Activated T-cell treated with anti-CD3 and anti-CD28 coated beads, Interleukin-2, amount 50 U/mL, for 48 hours (primary cell): ENCODE data around the gene TARBP2.

Experiments
- DNase-seq, 2 experiments: peaks; one replicate each; pipeline ENCODE4 v3.0.0-alpha.2; 2020

The TARBP2 gene

DNA sequence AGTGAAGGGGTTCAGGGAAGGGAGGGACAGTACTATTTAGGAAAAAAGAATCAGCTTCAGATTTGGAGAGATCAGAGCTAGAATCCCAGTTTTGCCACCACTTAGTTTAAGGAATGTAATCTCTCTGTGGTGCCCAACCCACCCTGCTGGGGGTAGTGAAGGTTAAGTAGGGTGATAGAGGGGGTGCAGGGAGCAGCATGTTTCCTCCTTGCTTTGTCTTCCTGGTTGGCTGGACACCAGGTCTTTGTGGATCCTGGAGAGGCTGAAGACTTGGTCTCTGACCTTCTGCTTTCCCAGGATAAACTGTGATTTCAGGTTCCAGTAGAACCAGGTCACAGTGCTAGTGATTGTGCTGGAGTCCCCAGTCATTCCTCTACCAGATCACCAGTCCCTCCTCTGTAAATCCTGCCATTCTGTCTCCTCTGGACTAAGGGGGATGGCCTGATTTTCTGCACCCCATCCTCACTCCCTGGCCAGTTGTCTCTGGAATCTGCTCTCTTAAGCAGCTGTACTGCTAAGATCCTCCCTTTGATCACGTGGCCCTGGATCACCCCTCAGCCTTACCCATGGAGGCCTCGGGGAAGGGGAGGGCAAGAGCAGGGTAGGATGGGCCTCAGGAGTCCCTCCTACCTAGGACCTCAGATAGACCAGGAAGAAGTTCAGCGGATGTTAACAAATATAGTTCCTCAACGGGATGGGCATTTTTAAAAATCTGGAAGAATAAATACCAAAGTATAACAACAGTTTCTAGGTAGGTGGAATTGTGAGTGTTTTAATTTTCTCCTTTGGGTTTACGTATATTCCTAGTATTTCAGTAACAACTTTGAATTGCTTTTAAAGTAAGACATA is 5.0 kb upstream of the TARBP2 start:
- DNase-seq: no peak

DNA sequence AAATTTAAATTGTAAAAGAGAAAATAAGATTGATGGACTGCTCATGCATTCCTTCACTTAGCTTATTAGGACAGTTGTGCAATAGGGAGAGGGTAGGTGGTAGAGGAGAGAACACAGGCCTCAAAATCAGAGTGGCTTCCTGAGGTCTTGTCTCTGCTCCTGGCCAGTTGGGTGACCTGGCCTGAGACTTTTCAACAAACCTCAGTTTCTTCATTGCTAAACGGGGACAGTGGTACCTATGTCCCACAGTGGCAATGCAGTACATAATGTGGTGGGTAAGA is 4.4 kb upstream of the TARBP2 start:
- DNase-seq: no peak

DNA sequence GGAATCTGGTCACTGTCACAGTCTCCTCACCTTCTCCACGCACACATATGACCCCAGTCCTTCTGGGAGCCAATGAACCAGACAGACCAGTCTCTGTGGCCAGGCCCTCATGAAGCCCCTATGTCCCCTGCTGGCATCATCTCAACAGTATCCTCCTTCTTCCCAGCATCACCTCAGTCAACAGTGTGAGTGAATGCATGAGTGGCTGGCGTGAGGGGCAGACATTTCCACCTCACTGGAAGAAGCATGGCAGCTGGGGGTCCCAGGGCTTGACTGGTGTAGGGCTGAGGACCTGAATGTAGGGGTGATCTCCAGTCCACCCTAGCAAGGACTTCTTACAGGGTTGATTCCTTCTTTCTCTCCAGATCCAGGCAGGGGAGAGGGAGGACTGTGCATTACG is 3.6 kb upstream of the TARBP2 start:
- DNase-seq: no peak

DNA sequence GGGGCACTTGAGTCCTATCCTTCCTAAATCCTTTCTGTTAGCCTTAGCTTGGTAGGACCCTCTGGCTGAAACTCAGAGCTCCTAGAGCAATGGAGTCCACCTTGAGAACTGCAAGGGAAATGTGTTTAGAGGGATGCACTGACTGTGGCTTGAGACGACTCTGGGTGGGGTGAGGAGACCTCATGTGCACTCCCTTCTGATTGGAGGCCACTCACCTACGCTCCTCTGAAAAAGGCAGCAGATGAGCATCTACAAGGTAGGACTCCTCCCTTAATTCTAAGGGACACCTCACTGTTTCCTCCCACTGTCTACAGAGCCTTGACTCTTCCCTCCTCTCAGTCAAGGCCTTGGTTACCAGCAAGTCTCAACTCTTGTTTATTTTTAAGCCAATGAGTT is 2.9 kb upstream of the TARBP2 start:
- DNase-seq: no peak

DNA sequence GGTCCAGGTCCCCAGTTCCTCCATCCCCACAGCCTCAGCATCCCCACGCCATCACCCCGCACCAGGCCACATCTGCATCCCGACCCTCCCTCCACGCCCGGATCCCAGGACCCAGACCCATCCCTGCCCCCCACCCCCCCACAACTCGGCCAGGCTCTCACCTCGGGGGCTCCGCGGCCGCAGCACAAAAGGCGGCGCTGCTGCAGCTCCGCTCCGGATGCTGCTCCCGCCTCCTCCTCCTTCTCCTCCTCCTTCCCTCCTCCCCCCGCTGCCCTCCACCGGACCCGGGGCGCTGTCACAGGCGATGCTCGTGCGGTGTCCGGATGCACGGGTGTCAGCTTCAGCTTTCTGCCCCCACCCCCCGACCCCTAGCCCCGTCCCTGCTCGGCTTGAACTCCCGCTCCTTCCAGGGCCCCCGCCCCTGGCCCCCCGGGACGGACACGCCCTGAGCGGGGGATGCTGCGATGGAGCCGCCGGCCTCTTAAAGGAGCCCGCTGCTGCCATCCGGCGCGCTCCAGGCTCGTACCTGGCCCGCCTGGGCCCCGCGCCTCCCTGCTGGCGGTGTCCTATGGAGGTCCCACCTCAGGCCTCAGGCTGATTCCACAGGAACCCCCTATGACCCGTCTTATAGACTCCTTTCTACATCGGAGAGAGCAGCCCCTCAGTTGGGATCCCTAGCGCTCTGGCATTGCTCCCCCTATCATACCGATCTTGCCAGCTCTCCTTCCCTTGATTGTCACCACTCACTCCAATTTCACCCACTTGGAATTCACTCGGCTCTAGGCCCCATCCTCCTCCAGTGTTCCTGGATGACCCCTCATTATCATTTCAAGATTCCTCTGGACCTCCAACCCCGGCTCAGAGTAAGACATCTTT is 1.6 kb upstream of the TARBP2 start, which contains the start of gene MAP3K12:
TSS of gene MAP3K12 (minus strand) at position 193 of the 876 bp plus-strand sequence. CDS start 12,067 bp downstream, outside the sequence.
- DNase-seq: peak; percentile 79 to 82

DNA sequence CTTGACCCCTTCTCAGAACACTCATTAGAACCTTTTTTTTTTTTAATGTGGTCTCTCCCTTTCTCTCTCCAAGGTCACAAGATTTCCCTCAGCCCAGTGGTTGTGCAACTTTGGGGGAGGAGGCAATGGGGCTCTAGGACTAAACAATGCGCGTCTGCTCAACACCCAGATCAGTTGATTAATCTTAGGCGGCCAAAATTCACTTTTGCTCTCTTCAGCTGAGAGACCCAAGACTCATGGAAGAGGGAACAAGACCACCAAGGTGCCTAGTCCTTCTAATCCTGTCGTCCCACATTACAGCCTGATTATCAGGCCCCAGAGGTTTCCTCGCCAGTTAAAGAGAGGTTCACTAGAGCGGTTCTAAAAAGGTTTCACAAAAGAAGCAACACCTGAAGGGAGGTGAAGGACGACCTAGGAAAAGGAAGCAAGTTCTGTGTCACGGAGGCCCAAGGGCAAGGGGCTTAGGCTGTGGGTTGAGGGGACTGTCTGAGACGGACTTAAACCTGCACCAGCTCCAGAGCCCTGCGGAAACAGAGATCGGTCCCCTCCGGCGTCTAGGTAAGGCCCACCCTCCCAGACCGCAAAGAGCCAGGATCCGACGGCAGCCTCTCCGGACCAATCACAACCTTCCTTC is 824 bp upstream of the TARBP2 start:
- no peak for DNase-seq

DNA sequence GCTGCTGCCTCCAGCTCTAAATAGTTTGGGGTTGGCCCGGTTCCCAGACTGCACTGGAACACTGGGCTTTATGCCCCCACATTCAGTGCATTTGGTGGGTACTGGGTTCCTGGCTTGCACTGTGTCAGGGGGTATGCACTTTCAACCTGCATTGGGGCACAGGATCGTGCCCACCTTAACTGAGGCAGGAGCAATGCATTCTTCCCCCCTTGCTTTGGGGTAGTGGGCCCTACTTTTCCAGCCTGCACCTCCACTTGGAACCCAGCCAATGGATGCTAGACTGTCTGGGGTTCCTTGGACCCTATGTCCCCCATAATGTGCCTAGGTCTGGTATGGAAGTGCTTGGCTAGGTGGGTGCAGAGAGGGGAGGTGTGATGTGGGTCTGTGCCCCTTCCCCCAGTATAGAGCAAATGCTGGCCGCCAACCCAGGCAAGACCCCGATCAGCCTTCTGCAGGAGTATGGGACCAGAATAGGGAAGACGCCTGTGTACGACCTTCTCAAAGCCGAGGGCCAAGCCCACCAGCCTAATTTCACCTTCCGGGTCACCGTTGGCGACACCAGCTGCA is 615 bp downstream of the TARBP2 start:
- DNase-seq: no peak

DNA sequence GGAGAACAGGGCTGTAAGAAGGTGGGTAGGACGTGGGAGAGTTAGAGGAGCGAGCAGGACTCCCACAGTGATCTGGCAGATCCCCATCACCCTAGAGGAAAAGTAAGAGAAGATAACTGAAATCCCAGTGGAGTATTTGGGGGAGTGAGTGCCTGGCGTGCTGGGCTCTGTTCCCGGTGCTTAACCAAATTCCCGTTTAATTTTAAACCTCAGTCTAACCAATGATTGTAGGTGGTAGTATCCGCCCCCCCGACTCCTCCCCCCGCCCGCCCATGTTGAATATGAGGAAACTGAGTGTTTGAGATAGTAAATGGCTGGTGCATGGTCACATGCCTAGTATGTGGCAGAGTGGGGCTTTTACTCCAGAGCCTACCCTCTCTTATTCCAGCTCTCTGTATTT is 1.2 kb downstream of the TARBP2 start:
- DNase-seq: no peak

DNA sequence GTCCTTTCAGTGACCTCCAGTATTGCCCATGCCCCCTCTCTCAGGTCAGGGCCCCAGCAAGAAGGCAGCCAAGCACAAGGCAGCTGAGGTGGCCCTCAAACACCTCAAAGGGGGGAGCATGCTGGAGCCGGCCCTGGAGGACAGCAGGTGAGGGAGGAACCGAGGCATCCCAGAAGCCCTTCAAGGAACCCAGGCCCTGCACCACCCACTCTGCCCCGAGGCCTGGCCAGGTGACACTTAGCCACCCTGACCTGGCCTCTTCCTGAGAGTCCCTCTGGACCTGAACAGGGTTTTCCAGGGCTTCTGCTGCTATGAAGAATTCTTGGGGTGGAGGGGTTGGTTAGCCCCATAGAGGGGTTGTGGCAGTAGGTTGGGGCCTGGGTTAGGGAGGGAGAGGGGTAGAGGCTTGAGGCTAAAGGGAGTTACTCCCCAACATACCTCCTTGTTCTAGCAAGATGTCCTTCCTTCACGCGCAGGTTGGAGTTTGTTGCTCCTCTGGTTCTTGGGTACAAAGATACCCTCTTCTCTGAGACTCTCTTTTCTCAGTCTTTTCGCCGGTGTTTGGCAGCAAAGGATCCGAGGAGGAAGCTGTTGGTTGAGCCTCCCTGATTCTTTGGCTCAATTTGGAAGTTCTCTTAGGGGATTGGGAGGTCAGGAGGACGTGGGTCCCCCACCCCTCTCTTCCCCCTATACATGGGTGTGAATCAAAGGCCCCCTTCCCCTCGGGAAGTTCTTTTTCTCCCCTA is 2.1 kb downstream of the TARBP2 start:
- DNase-seq: no peak

DNA sequence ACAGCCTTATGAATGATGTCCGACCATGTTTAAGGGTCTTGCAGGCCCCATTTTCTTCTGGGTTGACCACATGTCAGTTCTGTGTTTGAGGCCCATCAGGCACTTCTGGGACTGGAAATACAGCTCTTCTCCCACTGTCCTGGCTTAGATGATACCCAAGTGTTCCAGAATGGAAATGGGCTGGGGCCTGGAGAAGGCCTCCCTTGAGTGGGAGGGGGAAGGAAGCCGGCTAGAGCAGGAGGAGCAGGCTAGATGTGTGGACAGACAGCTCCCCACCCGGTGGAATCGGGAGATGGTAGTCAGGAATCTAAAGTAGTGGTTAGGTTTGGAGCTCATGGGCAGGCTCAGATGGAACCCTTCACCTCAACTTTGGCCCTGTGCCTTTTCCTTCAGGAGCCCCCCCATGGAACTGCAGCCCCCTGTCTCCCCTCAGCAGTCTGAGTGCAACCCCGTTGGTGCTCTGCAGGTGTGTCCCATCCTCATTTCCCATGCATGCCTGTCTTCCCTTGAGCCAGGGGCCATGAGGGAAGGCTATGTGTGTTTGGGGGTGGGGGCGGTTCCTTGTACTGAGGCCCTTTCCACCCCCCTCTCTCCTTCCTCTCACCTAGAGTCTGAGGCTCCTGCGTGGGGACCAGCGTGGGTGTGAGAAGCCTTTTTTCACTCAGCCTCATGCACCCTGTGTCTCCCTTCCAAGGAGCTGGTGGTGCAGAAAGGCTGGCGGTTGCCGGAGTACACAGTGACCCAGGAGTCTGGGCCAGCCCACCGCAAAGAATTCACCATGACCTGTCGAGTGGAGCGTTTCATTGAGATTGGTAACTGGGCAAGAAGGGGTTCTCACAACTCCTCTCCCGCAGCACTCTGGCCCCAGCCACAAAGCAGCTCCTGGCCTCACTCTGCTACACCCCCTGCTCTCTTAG is 3.2 kb downstream of the TARBP2 start:
- DNase-seq: no peak

DNA sequence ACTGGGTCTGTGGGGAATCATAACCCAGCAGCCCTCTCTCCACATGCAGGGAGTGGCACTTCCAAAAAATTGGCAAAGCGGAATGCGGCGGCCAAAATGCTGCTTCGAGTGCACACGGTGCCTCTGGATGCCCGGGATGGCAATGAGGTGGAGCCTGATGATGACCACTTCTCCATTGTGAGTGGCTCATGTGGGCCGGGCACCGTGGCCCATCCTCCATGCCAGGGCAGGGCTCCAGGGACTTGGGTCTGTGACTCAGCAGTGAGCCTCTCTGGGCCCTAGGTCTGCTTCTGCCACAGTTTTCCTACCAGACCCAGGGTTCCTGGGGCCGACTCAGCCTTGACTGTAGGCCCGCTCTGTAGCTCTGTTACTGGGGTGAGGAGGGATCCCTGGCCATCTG is 4.0 kb downstream of the TARBP2 start:
- DNase-seq: no peak

DNA sequence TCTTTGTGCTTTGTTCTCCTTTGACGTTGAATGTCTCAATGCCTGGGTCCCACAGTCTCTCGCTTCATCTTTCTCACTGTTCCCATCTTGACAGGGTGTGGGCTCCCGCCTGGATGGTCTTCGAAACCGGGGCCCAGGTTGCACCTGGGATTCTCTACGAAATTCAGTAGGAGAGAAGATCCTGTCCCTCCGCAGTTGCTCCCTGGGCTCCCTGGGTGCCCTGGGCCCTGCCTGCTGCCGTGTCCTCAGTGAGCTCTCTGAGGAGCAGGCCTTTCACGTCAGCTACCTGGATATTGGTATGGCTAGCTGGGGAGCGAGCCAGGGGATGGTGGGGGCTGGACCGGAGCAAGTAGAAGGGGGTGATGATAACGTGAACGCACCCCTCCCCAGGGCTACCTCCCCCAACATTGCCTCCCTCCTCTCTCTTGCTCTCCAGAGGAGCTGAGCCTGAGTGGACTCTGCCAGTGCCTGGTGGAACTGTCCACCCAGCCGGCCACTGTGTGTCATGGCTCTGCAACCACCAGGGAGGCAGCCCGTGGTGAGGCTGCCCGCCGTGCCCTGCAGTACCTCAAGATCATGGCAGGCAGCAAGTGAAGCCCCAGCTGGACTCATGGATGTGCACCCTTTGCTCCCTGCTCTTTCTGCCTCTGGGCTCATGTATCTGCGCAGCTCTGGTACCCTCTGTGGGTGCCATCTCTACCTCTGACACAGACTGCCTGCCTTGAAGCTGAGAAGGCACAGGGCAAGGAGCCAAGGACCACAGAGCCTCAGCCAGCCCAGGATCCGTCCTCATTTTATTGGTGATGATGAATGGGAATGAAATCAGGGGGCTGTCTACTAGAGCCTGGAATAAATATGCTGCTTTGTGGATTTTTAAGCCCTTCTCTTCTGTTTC is 4.7 kb downstream of the TARBP2 start:
- no peak for DNase-seq

DNA sequence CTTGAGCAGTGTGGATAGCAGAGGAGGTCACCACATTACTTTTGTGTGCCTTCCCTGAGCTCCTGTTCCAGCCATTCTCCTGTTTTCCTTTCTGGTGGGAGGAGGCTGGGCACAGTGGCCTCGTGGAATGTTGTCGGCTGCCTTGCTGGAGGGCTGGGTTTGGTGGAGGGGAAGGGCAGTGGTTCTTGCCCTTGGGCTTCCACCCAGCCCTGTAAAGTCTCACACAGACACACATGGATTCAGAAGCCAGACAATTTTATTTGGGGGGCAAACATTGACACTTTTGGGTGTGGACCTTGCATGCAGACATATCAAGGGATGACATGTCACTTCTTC is 5.3 kb downstream of the TARBP2 start:
- DNase-seq: no peak

DNA sequence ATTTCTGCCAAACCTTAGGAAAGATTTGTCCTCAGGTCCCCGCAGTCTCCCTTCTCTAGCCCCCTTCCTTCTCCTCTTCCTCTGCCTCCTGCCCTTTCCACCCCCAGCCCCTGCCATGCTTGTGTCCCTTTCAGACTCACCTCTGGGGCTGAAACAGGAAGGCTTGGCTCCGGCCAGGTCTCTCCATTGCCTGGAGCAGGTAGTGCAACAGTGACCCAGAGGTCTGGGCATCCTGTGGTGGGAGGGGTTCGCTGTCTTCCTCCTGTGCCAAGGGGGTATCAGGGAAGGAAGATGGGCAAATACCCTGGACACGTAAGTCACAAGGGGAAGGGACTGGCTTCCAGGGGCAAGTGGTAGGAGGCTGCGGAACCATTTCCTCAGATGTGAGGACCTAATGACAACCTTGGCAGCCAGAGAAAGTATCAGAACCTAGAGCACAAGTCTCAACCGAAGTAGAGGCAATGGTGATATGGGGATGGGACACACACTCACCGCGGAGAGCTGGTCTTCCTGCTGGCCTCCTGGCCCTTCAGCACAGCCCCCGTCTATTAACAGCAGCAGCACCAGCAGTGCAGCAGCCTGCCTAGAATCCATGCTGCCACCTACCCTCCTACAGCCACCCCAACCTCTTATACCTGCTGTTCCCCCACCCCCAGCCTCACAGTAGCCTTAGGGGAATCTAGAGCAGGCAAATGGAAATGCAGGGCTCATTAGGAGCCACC is 6.0 kb downstream of the TARBP2 start, which contains the start of gene NPFF:
TSS of gene NPFF (minus strand) at position 604 of the 722 bp plus-strand sequence. CDS start at position 594, 10 bp downstream.
- no peak for DNase-seq

DNA sequence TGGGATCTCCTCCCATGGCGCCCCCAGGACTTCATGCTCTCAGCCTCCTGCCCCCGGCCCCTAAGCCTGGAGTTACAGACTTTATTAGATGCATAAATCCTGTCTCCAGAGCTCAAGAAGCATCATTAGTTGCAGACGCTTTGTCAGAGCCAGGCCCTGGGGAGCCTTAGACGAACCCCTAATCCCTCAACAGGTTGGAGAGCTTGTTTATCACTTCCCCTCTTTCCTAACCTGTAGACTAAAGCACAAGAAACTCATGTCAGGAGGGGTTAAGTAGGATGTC is 6.5 kb downstream of the TARBP2 start:
- DNase-seq: no peak

DNA sequence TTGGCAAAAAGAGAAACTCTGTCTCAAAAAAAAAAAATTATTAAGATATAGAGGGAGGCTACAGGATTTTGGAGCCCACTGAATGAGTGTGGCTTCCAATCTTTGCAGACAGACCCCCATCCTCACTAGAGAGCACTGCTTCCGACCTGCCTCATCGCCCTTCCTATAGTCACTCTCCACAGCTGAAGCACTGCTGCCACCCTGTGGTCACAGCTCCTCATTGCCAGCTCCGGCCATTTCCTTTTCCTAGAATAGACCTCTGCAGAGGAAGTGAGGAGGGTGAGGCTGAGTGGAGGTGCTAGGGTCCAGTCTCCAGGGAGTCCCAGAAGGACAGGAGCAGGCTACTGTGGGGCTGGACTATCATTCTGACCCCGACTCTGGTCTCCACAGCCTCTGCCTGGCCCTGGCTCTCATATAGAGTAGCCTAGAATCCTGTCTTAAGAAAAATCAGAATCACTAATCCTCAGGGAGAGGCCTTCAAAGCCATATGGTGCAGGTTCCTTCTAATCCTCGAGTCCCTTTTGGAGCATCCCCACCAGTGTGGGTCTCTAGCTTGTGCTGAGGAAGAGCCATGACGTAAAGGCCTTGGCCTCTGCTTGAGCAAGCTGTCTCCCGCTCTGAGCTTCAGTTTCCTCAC is 7.6 kb downstream of the TARBP2 start:
- peak; percentile 93 to 95 for DNase-seq

DNA sequence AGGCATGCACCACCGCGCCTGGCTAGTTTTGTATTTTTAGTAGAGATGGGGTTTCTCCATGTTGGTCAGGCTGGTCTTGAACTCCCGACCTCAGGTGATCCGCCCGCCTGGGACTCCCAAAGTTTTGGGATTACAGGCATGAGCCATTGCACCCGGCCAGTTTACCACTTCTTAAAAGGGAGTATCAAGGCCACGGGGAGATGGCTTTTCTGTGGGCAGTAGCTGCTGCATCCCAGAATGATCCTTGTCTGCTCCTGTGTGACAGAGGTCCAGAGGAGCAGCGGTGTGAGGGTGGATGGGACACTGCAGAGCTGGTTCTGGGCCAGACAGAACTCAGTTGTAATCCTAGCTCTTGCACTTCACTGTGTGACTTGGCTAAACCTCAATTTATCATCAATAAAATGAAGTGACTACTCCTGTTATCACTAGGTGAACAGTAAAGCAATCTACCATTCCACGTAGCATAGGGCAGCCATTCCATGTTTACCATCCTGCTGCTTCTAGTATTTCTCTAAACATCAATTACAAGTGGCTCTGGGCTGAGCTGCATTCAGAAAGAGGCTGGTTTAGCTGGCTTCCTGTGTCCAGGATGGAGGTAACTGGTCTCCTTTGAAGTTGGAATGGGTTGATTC is 9.2 kb downstream of the TARBP2 start:
- no peak for DNase-seq

DNA sequence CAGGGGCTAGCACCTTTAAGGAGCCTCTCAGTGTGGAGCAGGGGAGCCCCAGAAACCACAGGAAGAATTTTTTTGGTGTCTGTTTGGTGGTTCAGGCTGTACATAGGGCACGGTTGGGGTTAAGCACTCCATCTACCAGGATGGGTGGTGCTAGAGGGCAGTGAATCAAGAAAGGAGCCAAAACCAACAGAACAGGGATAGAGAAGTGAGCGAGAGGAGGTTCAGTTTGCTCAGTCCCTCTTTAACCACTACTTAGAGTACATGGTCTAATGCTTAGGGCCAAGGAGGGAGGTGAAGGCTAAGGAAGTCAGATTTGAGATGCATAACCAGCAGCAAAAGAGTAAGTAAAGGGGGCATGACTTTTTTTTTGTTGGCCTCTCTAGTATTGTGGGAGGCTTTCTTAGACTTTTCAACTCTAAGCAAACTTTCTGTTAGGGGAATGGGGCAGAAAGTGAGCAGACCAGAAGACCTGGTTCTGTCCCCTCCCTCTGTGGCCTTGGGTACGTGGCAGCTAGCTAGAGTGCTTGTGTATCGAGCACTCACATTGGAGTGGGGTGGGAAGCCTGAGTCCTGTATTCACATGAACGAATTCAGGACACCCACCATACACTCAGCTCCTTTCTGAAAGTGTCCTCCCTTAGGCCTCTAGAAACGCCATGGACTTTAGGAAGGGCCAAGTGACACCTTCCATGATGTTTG is 12.8 kb downstream of the TARBP2 start:
- DNase-seq: no peak
